H9 (cell line): ENCODE data around the gene RTN4R. TPM values are rescaled to one million over a fixed set of nuclear protein-coding genes. Genes with fewer than 3 reads are reported as not detected.

Source experiments
- DNase-seq: peaks from one replicate; pipeline ENCODE4 v3.0.0-alpha.2; 2017
- H2AFZ ChIP-seq: one replicate; pipeline ENCODE4 v1.6.1; 2013; ENCODE audit warnings: mild to moderate bottlenecking, low read length, control low read depth, moderate library complexity
- H2AK5ac ChIP-seq: 2 replicates; pipeline ENCODE4 v1.6.1; 2013; ENCODE audit warnings: low read length, control low read depth, mixed read lengths; ENCODE audit not compliant: insufficient read length
- H2BK120ac ChIP-seq: one replicate; pipeline ENCODE4 v1.6.1; 2013; ENCODE audit warnings: low read depth, mild to moderate bottlenecking, low read length, control low read depth, inconsistent platforms; ENCODE audit not compliant: poor library complexity, severe bottlenecking
- H2BK12ac ChIP-seq: 2 replicates; pipeline ENCODE4 v1.6.1; 2013; ENCODE audit warnings: low read length, control low read depth, mixed read lengths, low read depth; ENCODE audit not compliant: insufficient read length
- H2BK15ac ChIP-seq: 2 replicates; pipeline ENCODE4 v1.6.1; 2013; ENCODE audit warnings: low read depth, low read length, control low read depth
- H2BK20ac ChIP-seq: one replicate; pipeline ENCODE4 v1.6.1; 2013; ENCODE audit warnings: low read depth, mild to moderate bottlenecking, low read length, control low read depth, inconsistent platforms; ENCODE audit not compliant: poor library complexity, severe bottlenecking
- H2BK5ac ChIP-seq: 2 replicates; pipeline ENCODE4 v1.6.1; 2013; ENCODE audit warnings: low read length, control low read depth, mixed read lengths; ENCODE audit not compliant: insufficient read length
- H3K14ac ChIP-seq: 2 replicates; pipeline ENCODE4 v1.6.1; 2013; ENCODE audit warnings: low read length, control low read depth; ENCODE audit not compliant: insufficient read depth
- H3K18ac ChIP-seq: 2 replicates; pipeline ENCODE4 v1.6.1; 2013; ENCODE audit warnings: low read depth, mild to moderate bottlenecking, mixed read lengths, low read length, control low read depth; ENCODE audit not compliant: insufficient read length
- H3K23ac ChIP-seq: 2 replicates; pipeline ENCODE4 v1.6.1; 2013; ENCODE audit warnings: low read length, control low read depth, mixed read lengths, low read depth; ENCODE audit not compliant: insufficient read length
- H3K23me2 ChIP-seq: 2 replicates; pipeline ENCODE4 v1.6.1; 2013; ENCODE audit warnings: low read depth, mild to moderate bottlenecking, mixed read lengths, low read length, control low read depth; ENCODE audit not compliant: insufficient read length, poor library complexity, severe bottlenecking
- H3K27ac ChIP-seq: 2 replicates; pipeline ENCODE4 v1.5.1; 2013; ENCODE audit warnings: low read length, control low read depth, mixed read lengths, low read depth; ENCODE audit not compliant: insufficient read length
- H3K27me3 ChIP-seq: 2 replicates; pipeline ENCODE4 v1.6.1; 2013; ENCODE audit warnings: low read length, control low read depth, inconsistent platforms; ENCODE audit not compliant: insufficient read depth
- H3K4ac ChIP-seq: 2 replicates; pipeline ENCODE4 v1.6.1; 2013; ENCODE audit warnings: low read depth, mild to moderate bottlenecking, control low read depth, inconsistent platforms, low read length, moderate library complexity
- H3K4me1 ChIP-seq: 2 replicates; pipeline ENCODE4 v1.6.1; 2013; ENCODE audit warnings: low read length, control low read depth, inconsistent platforms; ENCODE audit not compliant: insufficient read depth
- H3K4me2 ChIP-seq: 2 replicates; pipeline ENCODE4 v1.6.1; 2013; ENCODE audit warnings: low read length, control low read depth, mixed read lengths; ENCODE audit not compliant: insufficient read length, insufficient read depth
- H3K56ac ChIP-seq: 2 replicates; pipeline ENCODE4 v1.6.1; 2013; ENCODE audit warnings: low read depth, mild to moderate bottlenecking, mixed read lengths, low read length, control low read depth; ENCODE audit not compliant: insufficient read length
- H3K79me1 ChIP-seq: 2 replicates; pipeline ENCODE4 v1.6.1; 2013; ENCODE audit warnings: low read depth, mild to moderate bottlenecking, moderate library complexity, low read length, control low read depth, inconsistent platforms; ENCODE audit not compliant: insufficient read depth, poor library complexity, severe bottlenecking
- H3K79me2 ChIP-seq: 2 replicates; pipeline ENCODE4 v1.6.1; 2013; ENCODE audit warnings: low read length, control low read depth, inconsistent platforms; ENCODE audit not compliant: insufficient read depth
- H3K9ac ChIP-seq: 2 replicates; pipeline ENCODE4 v1.6.1; 2013; ENCODE audit warnings: low read length, control low read depth, mixed read lengths; ENCODE audit not compliant: insufficient read length; ENCODE audit errors: extremely low read depth
- H3K9me3 ChIP-seq: one replicate; pipeline ENCODE4 v1.6.1; 2013; ENCODE audit warnings: low read depth, low read length, inconsistent platforms; ENCODE audit not compliant: control insufficient read depth
- H3T11ph ChIP-seq: one replicate; pipeline ENCODE4 v1.6.1; 2013; ENCODE audit warnings: mild to moderate bottlenecking, low read length, control low read depth, inconsistent platforms
- H4K20me1 ChIP-seq: one replicate; pipeline ENCODE4 v1.6.1; 2013; ENCODE audit not compliant: control insufficient read depth, insufficient read length, insufficient read depth
- H4K5ac ChIP-seq: 2 replicates; pipeline ENCODE4 v1.6.1; 2013; ENCODE audit warnings: low read depth, mild to moderate bottlenecking, mixed read lengths, low read length, control low read depth; ENCODE audit not compliant: insufficient read length
- H4K8ac ChIP-seq: replicated peaks from 2 replicates; pipeline ENCODE4 v1.6.1; 2013; ENCODE audit warnings: low read length, control low read depth, mixed read lengths, low read depth; ENCODE audit not compliant: insufficient read length
- H4K91ac ChIP-seq: 2 replicates; pipeline ENCODE4 v1.6.1; 2013; ENCODE audit warnings: low read depth, mild to moderate bottlenecking, moderate library complexity, mixed read lengths, low read length, control low read depth; ENCODE audit not compliant: insufficient read length
- H3K27ac Mint-ChIP-seq, 3 experiments: 2 replicates in 2 of 3; 3 replicates in 1 of 3; pipeline ENCODE4 v1.8.0; 2020 to 2021; ENCODE audit warnings: mixed read lengths in 3 of 3, mild to moderate bottlenecking in 1 of 3, moderate library complexity in 1 of 3
- H3K27me3 Mint-ChIP-seq: 2 replicates; pipeline ENCODE4 v1.8.0; 2021; ENCODE audit warnings: low read depth, mild to moderate bottlenecking, moderate library complexity, mixed read lengths
- H3K36me3 Mint-ChIP-seq, 3 experiments: 2 replicates in 2 of 3; 3 replicates in 1 of 3; pipeline ENCODE4 v1.8.0; 2020 to 2021; ENCODE audit warnings: low read depth in 3 of 3, mixed read lengths in 3 of 3; ENCODE audit not compliant: insufficient read depth in 1 of 3
- H3K4me1 Mint-ChIP-seq, 2 experiments: 2 replicates each; pipeline ENCODE4 v1.8.0; 2020; ENCODE audit warnings: mixed read lengths in 2 of 2
- H3K4me3 Mint-ChIP-seq, 2 experiments: 2 replicates in 1 of 2; 3 replicates in 1 of 2; pipeline ENCODE4 v1.8.0; 2020 to 2021; ENCODE audit warnings: mild to moderate bottlenecking in 2 of 2, mixed read lengths in 2 of 2, moderate library complexity in 1 of 2
- H3K9me3 Mint-ChIP-seq, 2 experiments: 2 replicates in 1 of 2; 3 replicates in 1 of 2; pipeline ENCODE4 v1.8.0; 2020; ENCODE audit warnings: mild to moderate bottlenecking in 2 of 2, mixed read lengths in 2 of 2, moderate library complexity in 1 of 2
- CTCF ChIP-seq: fragments of 200-600 bp; sonication (generic); conservative IDR thresholded peaks from 3 replicates; pipeline ENCODE4 v1.8.0; 2021; ENCODE audit warnings: antibody characterized with exemption, mild to moderate bottlenecking
- WGBS: extraction: QIAGEN DNeasy Blood & Tissue Kit; methylation state at CpG from one replicate; pipeline ENCODE4 v1.1.7; 2013; ENCODE audit warnings: missing lambda C conversion rate, low lambda C conversion rate, mixed read lengths; ENCODE audit not compliant: insufficient read length; ENCODE audit errors: extremely low coverage; 5-methylcytosine and 5-hydroxymethylcytosine counted together
- total RNA-seq: library from RNA; stranded (reverse); gene quantifications from 2 replicates; pipeline ENCODE4 v1.2.1, GENCODE V29; 2021

Gene RTN4R
- total RNA-seq, 1 experiment from 2014 or later = 19.0 TPM

GRCh38 chr22:20292673-20293232 lies 24.6 kb upstream of the RTN4R start:
- Mint-ChIP-seq H3K9me3 (no peaks in the 10 kb centered on the region), H3K36me3 (no peaks in the 10 kb centered on the region), H3K4me3 (no peak overlapping the region), H3K4me1 (peaks cover 0 to 3% of the 10 kb centered on the region in 2 experiments; a peak in 1 of 4 replicates), H3K27ac (no peak overlapping the region), H3K27me3 (peaks cover 25% of the 10 kb centered on the region)
- WGBS = no CpG with 5 or more reads among the region's 13 CpGs
- Histone ChIP-seq H3K23me2 (no peaks in the 10 kb centered on the region), H3K4me2 (no peak overlapping the region), H3K27me3 (no peaks in the 10 kb centered on the region; the same call in 1 of the 2 replicates), H2BK5ac (no peak overlapping the region), H2AK5ac (no peak overlapping the region), H2AFZ (no peak overlapping the region), H3K23ac (no peak overlapping the region), H2BK20ac (no peak overlapping the region), H3K79me2 (no peaks in the 10 kb centered on the region), H3K9me3 (no peaks in the 10 kb centered on the region), H2BK12ac (no peak overlapping the region), H3K9ac (no peak overlapping the region), H4K8ac (no peak overlapping the region), H4K20me1 (no peaks in the 10 kb centered on the region), H3K18ac (no peak overlapping the region), H3K4ac (no peak overlapping the region), H2BK120ac (no peak overlapping the region), H3K27ac (no peak overlapping the region), H2BK15ac (no peak overlapping the region), H3K56ac (no peak overlapping the region), H3K4me1 (no peaks in the 10 kb centered on the region), H4K91ac (no peak overlapping the region), H3K14ac (no peak overlapping the region; the same call in 1 of the 2 replicates), H3K79me1 (no peaks in the 10 kb centered on the region), H3T11ph (no peak overlapping the region), H4K5ac (no peak overlapping the region)
- DNase-seq = no peak
- TF ChIP-seq CTCF = no peak
